ENCODE data around the gene ME1. TPM values are rescaled to one million over a fixed set of nuclear protein-coding genes. Genes with fewer than 3 reads are reported as not detected.

ME1 gene
- total RNA-seq, 1 experiment from 2014 or later = 7.8 TPM

- Histone ChIP-seq H3K79me1 (ENCODE audit: insufficient read depth, low read depth, low read length, poor library complexity, severe bottlenecking) (no peaks in the 10 kb centered on the region), H3K4ac (ENCODE audit: low read depth, low read length) (no peak overlapping the region), H4K91ac (ENCODE audit: insufficient read length, low read depth, low read length) (no peak overlapping the region), H3K23me2 (ENCODE audit: insufficient read length, low read depth, low read length, poor library complexity, severe bottlenecking) (no peaks in the 10 kb centered on the region), H3K14ac (ENCODE audit: insufficient read depth, low read length) (no peak overlapping the region), H2BK12ac (ENCODE audit: insufficient read length, low read depth, low read length) (no peak overlapping the region), H3K79me2 (ENCODE audit: insufficient read depth, low read length) (no peaks in the 10 kb centered on the region), H3K27me3 (ENCODE audit: insufficient read depth, low read length) (no peaks in the 10 kb centered on the region), H3K18ac (ENCODE audit: insufficient read length, low read depth, low read length) (no peak overlapping the region), H3K4me1 (ENCODE audit: insufficient read depth, low read length) (no peaks in the 10 kb centered on the region), H2BK5ac (ENCODE audit: insufficient read length, low read length) (no peak overlapping the region), H3K4me2 (ENCODE audit: insufficient read depth, insufficient read length, low read length) (no peak overlapping the region), H2AFZ (ENCODE audit: low read length) (no peak overlapping the region), H4K20me1 (ENCODE audit: control insufficient read depth, insufficient read depth, insufficient read length) (no peaks in the 10 kb centered on the region), H2BK20ac (ENCODE audit: low read depth, low read length, poor library complexity, severe bottlenecking) (no peak overlapping the region), H3T11ph (ENCODE audit: low read length) (no peak overlapping the region), H2BK120ac (ENCODE audit: low read depth, low read length, poor library complexity, severe bottlenecking) (no peak overlapping the region), H2BK15ac (ENCODE audit: low read depth, low read length) (no peak overlapping the region), H3K56ac (ENCODE audit: insufficient read length, low read depth, low read length) (no peak overlapping the region), H4K5ac (ENCODE audit: insufficient read length, low read depth, low read length) (no peak overlapping the region), H3K9ac (ENCODE audit: extremely low read depth, insufficient read length, low read length) (no peak overlapping the region), H3K27ac (ENCODE audit: insufficient read length, low read depth, low read length) (no peak overlapping the region), H3K23ac (ENCODE audit: insufficient read length, low read depth, low read length) (no peak overlapping the region), H3K9me3 (ENCODE audit: control insufficient read depth, low read depth, low read length) (no peaks in the 10 kb centered on the region), H4K8ac (replicated peaks; ENCODE audit: insufficient read length, low read depth, low read length) (no peak overlapping the region), H2AK5ac (ENCODE audit: insufficient read length, low read length) (no peak overlapping the region)
- no peak for DNase-seq
- H3K27ac Mint-ChIP-seq = no peak overlapping the region
- no peaks in the 10 kb centered on the region for H3K36me3 Mint-ChIP-seq (ENCODE audit: insufficient read depth in 1 of 3, low read depth in 3 of 3)
- WGBS (ENCODE audit: extremely low coverage, insufficient read length, low lambda C conversion rate) = no CpG with 5 or more reads among the region's 1 CpG
- no peaks in the 10 kb centered on the region for H3K9me3 Mint-ChIP-seq
- H3K4me1 Mint-ChIP-seq = no peaks in the 10 kb centered on the region
- H3K4me3 Mint-ChIP-seq = no peak overlapping the region
- no peaks in the 10 kb centered on the region for H3K27me3 Mint-ChIP-seq (ENCODE audit: low read depth)
- TF ChIP-seq CTCF (conservative IDR thresholded peaks at IDR 0.05) = no peak
These were observed 199.7 kb downstream of the ME1 start for GRCh38 chr6:83231146-83231545.
